Measurements from ENCODE around the gene TEDDM1. TPM values are rescaled to one million over a fixed set of nuclear protein-coding genes. Genes with fewer than 3 reads are reported as not detected.

The TEDDM1 gene
- total and polyA plus RNA-seq, 2 experiments from 2014 or later = not detected

GRCh38 chr1:182441719-182442118, 41.3 kb upstream of the TEDDM1 start:
- no peak overlapping the region for H2AFZ ChIP-seq
- no peak overlapping the region for H3K27ac ChIP-seq (ENCODE audit: low read depth)
- no peak overlapping the region for H3K4me3 ChIP-seq
- no peak overlapping the region for H3K4me2 ChIP-seq
- no peaks in the 10 kb centered on the region; the same call in 1 of the 2 replicates for H3K4me1 ChIP-seq (ENCODE audit: insufficient read depth)
- Mint-ChIP-seq H3K27me3 (ENCODE audit: insufficient read depth, low read depth, poor library complexity) (peaks cover 6% of the 10 kb centered on the region), H3K4me3 (no peak overlapping the region), H3K27ac (no peak overlapping the region), H3K4me1 (peaks cover 17% of the 10 kb centered on the region), H3K9me3 (peaks cover 30% of the 10 kb centered on the region), H3K36me3 (ENCODE audit: low read depth) (peaks cover 7% of the 10 kb centered on the region; the same call in 2 of the 3 replicates)
- H3F3A ChIP-seq (replicated peaks; ENCODE audit: low read depth) = no peaks in the 10 kb centered on the region
- no peaks in the 10 kb centered on the region for H3K79me2 ChIP-seq (replicated peaks; ENCODE audit: insufficient read depth)
- no peaks in the 10 kb centered on the region for H3K9me2 ChIP-seq (ENCODE audit: insufficient read depth)
- H3K27me3 ChIP-seq (ENCODE audit: insufficient read depth) = no peaks in the 10 kb centered on the region
- H4K20me1 ChIP-seq (replicated peaks; ENCODE audit: insufficient read depth) = no peaks in the 10 kb centered on the region
- ATAC-seq (no peak), DNase-seq (ENCODE audit: low spot score) (no peak)
- no peaks in the 10 kb centered on the region for H3K36me3 ChIP-seq (ENCODE audit: insufficient read depth)
- TF ChIP-seq NANOG (IDR thresholded peaks at IDR 0.05; ENCODE audit: borderline replicate concordance) = no peak
- no peak for TF ChIP-seq CREB1 (CRISPR knock-in tag; IDR thresholded peaks at IDR 0.05; ENCODE audit: low read depth)
- TF ChIP-seq ZNF331 (CRISPR knock-in tag; IDR thresholded peaks at IDR 0.05; ENCODE audit: low read depth) = no peak
- no peak for TF ChIP-seq ZNF114 (CRISPR knock-in tag; IDR thresholded peaks at IDR 0.05)
- TF ChIP-seq REST (IDR thresholded peaks at IDR 0.05; ENCODE audit: unreplicated experiment) = no peak
- no peak for TF ChIP-seq EZH2 (IDR thresholded peaks at IDR 0.05; ENCODE audit: low read depth, unreplicated experiment)
- no peak for TF ChIP-seq CTCF (conservative IDR thresholded peaks at IDR 0.05; ENCODE audit: low read depth in 2 of 2)
- no peak for TF ChIP-seq EZH2phosphoT487 (IDR thresholded peaks at IDR 0.05; ENCODE audit: unreplicated experiment)
- TF ChIP-seq ETS1 (IDR thresholded peaks at IDR 0.05) = no peak
- TF ChIP-seq POLR2AphosphoS5 (IDR thresholded peaks at IDR 0.05; ENCODE audit: low read depth) = no peak
- TF ChIP-seq, protein P1, sequence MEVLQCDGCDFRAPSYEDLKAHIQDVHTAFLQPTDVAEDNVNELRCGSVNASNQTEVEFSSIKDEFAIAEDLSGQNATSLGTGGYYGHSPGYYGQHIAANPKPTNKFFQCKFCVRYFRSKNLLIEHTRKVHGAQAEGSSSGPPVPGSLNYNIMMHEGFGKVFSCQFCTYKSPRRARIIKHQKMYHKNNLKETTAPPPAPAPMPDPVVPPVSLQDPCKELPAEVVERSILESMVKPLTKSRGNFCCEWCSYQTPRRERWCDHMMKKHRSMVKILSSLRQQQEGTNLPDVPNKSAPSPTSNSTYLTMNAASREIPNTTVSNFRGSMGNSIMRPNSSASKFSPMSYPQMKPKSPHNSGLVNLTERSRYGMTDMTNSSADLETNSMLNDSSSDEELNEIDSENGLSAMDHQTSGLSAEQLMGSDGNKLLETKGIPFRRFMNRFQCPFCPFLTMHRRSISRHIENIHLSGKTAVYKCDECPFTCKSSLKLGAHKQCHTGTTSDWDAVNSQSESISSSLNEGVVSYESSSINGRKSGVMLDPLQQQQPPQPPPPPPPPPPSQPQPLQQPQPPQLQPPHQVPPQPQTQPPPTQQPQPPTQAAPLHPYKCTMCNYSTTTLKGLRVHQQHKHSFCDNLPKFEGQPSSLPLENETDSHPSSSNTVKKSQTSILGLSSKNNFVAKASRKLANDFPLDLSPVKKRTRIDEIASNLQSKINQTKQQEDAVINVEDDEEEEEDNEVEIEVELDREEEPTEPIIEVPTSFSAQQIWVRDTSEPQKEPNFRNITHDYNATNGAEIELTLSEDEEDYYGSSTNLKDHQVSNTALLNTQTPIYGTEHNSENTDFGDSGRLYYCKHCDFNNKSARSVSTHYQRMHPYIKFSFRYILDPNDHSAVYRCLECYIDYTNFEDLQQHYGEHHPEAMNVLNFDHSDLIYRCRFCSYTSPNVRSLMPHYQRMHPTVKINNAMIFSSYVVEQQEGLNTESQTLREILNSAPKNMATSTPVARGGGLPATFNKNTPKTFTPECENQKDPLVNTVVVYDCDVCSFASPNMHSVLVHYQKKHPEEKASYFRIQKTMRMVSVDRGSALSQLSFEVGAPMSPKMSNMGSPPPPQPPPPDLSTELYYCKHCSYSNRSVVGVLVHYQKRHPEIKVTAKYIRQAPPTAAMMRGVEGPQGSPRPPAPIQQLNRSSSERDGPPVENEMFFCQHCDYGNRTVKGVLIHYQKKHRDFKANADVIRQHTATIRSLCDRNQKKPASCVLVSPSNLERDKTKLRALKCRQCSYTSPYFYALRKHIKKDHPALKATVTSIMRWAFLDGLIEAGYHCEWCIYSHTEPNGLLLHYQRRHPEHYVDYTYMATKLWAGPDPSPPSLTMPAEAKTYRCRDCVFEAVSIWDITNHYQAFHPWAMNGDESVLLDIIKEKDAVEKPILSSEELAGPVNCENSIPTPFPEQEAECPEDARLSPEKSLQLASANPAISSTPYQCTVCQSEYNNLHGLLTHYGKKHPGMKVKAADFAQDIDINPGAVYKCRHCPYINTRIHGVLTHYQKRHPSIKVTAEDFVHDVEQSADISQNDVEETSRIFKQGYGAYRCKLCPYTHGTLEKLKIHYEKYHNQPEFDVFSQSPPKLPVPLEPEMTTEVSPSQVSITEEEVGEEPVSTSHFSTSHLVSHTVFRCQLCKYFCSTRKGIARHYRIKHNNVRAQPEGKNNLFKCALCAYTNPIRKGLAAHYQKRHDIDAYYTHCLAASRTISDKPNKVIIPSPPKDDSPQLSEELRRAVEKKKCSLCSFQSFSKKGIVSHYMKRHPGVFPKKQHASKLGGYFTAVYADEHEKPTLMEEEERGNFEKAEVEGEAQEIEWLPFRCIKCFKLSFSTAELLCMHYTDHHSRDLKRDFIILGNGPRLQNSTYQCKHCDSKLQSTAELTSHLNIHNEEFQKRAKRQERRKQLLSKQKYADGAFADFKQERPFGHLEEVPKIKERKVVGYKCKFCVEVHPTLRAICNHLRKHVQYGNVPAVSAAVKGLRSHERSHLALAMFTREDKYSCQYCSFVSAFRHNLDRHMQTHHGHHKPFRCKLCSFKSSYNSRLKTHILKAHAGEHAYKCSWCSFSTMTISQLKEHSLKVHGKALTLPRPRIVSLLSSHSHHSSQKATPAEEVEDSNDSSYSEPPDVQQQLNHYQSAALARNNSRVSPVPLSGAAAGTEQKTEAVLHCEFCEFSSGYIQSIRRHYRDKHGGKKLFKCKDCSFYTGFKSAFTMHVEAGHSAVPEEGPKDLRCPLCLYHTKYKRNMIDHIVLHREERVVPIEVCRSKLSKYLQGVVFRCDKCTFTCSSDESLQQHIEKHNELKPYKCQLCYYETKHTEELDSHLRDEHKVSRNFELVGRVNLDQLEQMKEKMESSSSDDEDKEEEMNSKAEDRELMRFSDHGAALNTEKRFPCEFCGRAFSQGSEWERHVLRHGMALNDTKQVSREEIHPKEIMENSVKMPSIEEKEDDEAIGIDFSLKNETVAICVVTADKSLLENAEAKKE (CRISPR knock-in tag; IDR thresholded peaks at IDR 0.05) = no peak
- TF ChIP-seq JUNB (IDR thresholded peaks at IDR 0.05; ENCODE audit: unreplicated experiment) = no peak
- TF ChIP-seq STAT1 (IDR thresholded peaks at IDR 0.05; ENCODE audit: unreplicated experiment) = no peak

Measured in GM23338 (cell line).